ENCODE data around the gene CDC42EP4. TPM values are rescaled to one million over a fixed set of nuclear protein-coding genes. Genes with fewer than 3 reads are reported as not detected.

The CDC42EP4 gene
- total and polyA plus RNA-seq, 8 donors: 23.2 to 93.3 (median 44.8) TPM

DNA sequence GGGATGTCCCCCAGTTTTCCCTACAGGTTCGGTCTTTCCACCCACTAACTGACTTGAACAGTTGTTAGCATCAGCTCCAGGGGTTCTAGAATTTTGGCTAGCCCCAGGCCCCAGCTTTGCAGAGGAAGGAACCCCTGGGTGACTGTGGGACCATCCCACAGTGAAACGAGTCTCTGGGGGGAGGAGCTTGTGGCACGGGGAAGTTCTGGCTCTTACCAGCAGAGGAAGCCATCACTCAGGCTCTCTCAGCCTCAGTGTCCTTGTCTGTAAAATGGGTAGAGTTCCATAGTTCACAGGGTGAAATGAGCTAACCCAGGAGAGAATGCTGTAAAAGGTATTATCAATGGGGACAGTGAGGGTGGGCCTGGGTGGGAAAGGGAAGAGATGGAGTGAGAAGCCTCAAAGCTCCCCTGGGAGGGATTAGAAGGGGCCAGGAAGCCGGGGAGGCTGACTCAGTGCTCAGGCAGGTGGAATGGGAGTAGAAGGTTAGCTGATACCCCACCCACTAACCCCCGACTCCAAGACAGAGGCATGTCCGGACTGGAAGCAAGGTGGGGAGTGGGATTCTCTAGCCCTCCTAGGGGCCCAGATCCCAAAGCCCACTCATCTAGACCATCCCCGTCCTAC is 30.9 kb upstream of the CDC42EP4 start:
- Histone ChIP-seq H3K36me3 (no peaks in the 10 kb centered on the region), H3K9me3 (no peaks in the 10 kb centered on the region), H3K27ac (peak overlapping the region; percentile 39 to 87 (median 74)), H3K4me1 (peaks cover 29 to 66% (median 48%) of the 10 kb centered on the region in 4 donors), H3K4me3 (peak overlapping the region in 1 of 4 donors; percentile 11), H3K27me3 (no peaks in the 10 kb centered on the region)
- peak in 1 of 2 donors; percentile 59 for DNase-seq
- intact Hi-C loops (cut with DNase I; ENCODE audit: low total_unique reads): no loop called here
- no peak for TF ChIP-seq EP300 (IDR thresholded peaks at IDR 0.05)
- TF ChIP-seq POLR2A (IDR thresholded peaks at IDR 0.05): no peak
- TF ChIP-seq POLR2AphosphoS5 (IDR thresholded peaks at IDR 0.05): no peak
- TF ChIP-seq, protein P1, sequence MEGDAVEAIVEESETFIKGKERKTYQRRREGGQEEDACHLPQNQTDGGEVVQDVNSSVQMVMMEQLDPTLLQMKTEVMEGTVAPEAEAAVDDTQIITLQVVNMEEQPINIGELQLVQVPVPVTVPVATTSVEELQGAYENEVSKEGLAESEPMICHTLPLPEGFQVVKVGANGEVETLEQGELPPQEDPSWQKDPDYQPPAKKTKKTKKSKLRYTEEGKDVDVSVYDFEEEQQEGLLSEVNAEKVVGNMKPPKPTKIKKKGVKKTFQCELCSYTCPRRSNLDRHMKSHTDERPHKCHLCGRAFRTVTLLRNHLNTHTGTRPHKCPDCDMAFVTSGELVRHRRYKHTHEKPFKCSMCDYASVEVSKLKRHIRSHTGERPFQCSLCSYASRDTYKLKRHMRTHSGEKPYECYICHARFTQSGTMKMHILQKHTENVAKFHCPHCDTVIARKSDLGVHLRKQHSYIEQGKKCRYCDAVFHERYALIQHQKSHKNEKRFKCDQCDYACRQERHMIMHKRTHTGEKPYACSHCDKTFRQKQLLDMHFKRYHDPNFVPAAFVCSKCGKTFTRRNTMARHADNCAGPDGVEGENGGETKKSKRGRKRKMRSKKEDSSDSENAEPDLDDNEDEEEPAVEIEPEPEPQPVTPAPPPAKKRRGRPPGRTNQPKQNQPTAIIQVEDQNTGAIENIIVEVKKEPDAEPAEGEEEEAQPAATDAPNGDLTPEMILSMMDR (IDR thresholded peaks at IDR 0.05): no peak
- WGBS, 5 donors: 33 to 54% (median 47%) methylated on average over 5 to 7 of the region's 7 CpGs

DNA sequence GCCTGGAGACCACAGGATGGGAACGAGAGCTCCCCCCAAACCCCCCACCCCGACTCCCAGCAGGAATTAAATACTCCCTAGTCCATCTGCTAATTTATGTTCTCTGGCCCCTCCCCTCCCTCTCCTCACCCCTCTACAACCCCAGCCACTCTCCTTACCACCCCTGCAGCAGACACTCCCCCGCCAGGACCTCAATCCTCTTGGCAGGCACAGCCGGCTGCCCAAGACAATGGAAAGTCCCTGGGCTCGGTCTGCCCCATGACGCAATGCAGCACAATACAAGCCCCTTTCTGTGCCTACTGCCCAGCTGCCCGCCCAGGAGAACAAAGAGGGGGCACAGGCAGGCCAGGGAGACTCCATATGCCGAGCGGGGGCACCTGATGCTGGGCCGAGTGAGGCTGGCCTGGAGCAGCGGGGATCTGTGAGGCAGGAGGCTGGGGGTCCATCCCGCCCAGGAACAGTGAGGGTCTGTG is 30.3 kb upstream of the CDC42EP4 start:
- intact Hi-C loops (cut with DNase I; ENCODE audit: low total_unique reads): no loop called here
- 29 to 42% (median 34%) methylated on average over 11 to 12 of the region's 12 CpGs for WGBS, 5 donors
- Histone ChIP-seq H3K9me3 (no peaks in the 10 kb centered on the region), H3K4me3 (no peak overlapping the region), H3K36me3 (no peaks in the 10 kb centered on the region), H3K27me3 (no peaks in the 10 kb centered on the region), H3K27ac (peak overlapping the region; percentile 39 to 87 (median 74)), H3K4me1 (peaks cover 29 to 63% (median 46%) of the 10 kb centered on the region in 4 donors)
- DNase-seq: peak; percentile 77 to 95
- TF ChIP-seq POLR2AphosphoS5 (IDR thresholded peaks at IDR 0.05) (no peak), POLR2A (IDR thresholded peaks at IDR 0.05) (no peak), EP300 (IDR thresholded peaks at IDR 0.05) (no peak)
- TF ChIP-seq, protein P1 (IDR thresholded peaks at IDR 0.05): no peak

GRCh38 chr17:73341350-73342049 is 29.7 kb upstream of the CDC42EP4 start:
- Histone ChIP-seq H3K27me3 (no peaks in the 10 kb centered on the region), H3K36me3 (no peaks in the 10 kb centered on the region), H3K9me3 (no peaks in the 10 kb centered on the region), H3K4me3 (no peak overlapping the region), H3K27ac (peak overlapping the region in 4 of 5 donors; percentile 68 to 87 (median 78)), H3K4me1 (peaks cover 29 to 62% (median 46%) of the 10 kb centered on the region in 4 donors)
- peak in 1 of 2 donors; percentile 54 for DNase-seq
- WGBS, 5 donors: 39 to 54% (median 44%) methylated on average over 15 of the region's 15 CpGs
- TF ChIP-seq EP300 (IDR thresholded peaks at IDR 0.05) (no peak), POLR2AphosphoS5 (IDR thresholded peaks at IDR 0.05) (no peak), POLR2A (IDR thresholded peaks at IDR 0.05) (no peak)
- TF ChIP-seq, protein P1 (IDR thresholded peaks at IDR 0.05): no peak
- intact Hi-C loops (cut with DNase I; ENCODE audit: low total_unique reads): no loop called here

DNA sequence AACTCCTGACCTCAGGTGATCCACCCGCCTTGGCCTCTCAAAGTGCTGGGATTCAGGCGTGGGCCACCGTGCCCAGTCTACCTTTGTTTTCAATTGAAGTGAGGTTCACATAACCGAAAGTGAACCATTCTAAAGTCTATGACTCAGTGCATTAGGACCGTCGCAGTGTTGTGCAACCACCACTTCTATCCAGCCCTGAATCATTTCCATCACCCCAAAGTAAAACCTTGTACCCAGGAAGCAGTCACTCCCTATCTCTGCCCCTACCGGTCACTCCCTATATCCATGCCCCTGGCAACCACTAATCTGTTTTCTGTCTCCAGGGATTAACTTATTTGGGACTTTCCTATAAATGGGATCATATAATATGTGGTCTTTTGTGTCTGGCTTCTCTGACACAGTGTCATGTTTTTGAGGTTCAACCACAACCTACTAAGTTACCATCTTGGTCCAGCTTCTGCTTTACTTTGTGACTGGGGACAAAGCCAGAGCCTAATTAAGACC is 28.3 kb upstream of the CDC42EP4 start:
- Histone ChIP-seq H3K36me3 (no peaks in the 10 kb centered on the region), H3K27ac (peak overlapping the region in 4 of 5 donors; percentile 64 to 87 (median 74)), H3K4me1 (peaks cover 29 to 75% (median 54%) of the 10 kb centered on the region in 4 donors), H3K27me3 (no peaks in the 10 kb centered on the region), H3K9me3 (no peaks in the 10 kb centered on the region), H3K4me3 (no peak overlapping the region)
- intact Hi-C loops (cut with DNase I; ENCODE audit: low total_unique reads): no loop called here
- peak in 1 of 2 donors; percentile 54 for DNase-seq
- WGBS, 5 donors: 45 to 62% (median 58%) methylated on average over 7 of the region's 7 CpGs
- TF ChIP-seq POLR2AphosphoS5 (IDR thresholded peaks at IDR 0.05): peak in 2 of 3 donors; percentile 60 to 78
- TF ChIP-seq, protein P1 (IDR thresholded peaks at IDR 0.05): peak in 1 of 7 experiments; percentile 56
- TF ChIP-seq POLR2A (IDR thresholded peaks at IDR 0.05): no peak
- TF ChIP-seq EP300 (IDR thresholded peaks at IDR 0.05): peak; percentile 57

Measured in stomach (tissue), 9 donors.